HL-60/S4 (cell line): ENCODE results near the gene SUFU.

ENCODE experiments used
- in situ Hi-C: fragments of 300-500 bp; cut with MboI; formaldehyde crosslinking; loops from 2 replicates; pipeline ENCODE4 v1.14.3; 2022; ENCODE audit warnings: low sequenced_read_pairs

The SUFU gene

DNA sequence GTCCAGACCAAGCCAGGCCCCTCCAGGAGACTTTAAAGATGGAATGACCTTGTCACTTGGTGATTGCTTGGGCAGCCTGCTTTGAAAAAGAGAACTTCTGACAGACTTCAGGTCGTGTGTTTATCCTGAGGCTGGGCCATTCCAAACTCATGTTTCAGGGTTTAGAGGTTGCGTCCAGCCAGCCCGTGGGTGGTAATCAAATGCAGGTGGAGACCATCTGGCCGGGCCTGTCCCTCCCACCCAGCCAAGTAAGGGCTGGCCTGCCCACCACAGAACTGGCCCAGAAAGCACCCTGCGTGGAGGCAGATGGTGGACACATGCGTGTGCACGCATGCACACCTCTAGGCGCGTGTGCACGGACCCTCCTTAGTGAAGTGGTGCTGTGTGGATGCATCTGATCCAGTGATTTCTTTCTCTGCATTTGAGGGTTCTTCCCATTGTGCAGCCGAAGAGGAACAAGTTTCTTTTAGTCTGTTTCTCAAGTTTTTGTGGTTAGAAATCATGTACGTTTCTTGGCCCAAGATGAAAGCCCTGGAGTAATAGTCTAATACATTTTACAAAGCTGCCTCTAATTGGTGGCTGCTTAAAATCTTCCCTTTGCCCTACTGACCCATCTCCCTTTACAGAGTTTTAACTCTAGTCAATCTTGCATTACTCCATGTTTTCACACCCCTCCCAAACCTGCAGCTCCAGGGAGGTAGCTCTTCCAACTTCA, 43.0 kb downstream of the SUFU start:
- in situ Hi-C loops, result no loop called here

- in situ Hi-C loops, result no loop called here
These were observed 45.8 kb downstream of the SUFU start for GRCh38 chr10:102549549-102549948.

DNA sequence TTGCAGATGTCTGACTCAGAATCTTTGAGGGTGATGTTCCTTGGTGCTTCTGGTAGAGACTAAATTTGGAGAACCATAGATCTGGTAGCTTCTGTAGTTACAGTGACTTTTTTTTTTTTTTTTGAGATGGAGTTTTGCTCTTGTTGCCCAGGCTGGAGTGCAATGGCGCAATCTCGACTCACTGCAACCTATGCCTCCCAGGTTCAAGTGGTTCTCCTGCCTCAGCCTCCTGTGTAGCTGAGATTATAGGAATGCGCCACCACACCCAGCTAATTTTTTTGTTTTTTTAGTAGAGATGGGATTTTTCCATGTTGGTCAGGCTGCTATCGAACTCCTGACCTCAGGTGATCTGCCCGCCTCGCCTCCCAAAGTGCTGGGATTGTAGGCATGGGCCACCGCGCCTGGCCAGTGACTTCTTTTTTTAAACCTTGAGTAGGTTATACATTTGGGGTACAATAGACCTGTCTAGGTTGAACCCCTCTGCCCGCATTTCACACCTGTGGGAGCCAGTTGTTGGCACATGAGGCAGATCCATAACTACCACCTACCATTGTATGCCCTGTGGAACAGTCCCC, 47.0 kb downstream of the SUFU start:
- in situ Hi-C loops, result no loop called here

DNA sequence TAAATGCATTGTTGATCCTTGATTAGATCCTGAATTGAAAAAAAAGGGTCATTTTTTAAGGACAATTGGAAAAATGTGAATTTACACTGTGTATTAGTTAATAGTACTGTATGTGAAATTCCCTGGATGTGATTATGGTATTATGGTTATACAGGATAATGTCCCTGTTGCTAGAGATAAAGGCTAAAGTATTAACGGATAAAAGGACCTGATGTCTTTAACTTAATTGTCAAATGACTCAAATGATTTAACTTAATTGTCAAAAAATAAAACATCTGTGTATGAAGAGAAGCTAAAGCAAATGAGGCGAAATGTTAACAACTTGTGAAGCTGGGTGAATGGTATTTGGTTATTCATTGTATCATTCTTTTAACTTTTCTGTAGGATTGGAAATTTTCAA, 48.8 kb downstream of the SUFU start:
- in situ Hi-C loops, result no loop called here

DNA sequence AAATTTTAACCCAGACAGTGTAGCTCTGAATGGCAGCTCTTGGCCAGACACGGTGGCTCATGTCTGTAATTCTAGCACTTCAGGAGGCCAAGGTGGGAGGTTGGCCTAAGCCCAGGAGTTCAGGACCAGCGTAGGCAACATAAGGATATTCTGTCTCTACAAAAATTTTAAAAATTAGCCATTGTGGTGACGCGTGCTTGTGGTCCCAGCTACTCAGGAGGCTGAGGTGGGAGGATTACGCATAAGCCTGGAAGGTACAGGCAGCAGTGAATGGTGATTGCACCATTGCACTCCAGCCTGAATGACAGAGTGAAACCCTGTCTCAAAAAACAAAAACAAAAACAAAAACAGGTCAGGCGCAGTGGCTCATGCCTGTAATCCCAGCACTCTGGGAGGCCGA, 50.0 kb downstream of the SUFU start:
- in situ Hi-C loops, result no loop called here

DNA sequence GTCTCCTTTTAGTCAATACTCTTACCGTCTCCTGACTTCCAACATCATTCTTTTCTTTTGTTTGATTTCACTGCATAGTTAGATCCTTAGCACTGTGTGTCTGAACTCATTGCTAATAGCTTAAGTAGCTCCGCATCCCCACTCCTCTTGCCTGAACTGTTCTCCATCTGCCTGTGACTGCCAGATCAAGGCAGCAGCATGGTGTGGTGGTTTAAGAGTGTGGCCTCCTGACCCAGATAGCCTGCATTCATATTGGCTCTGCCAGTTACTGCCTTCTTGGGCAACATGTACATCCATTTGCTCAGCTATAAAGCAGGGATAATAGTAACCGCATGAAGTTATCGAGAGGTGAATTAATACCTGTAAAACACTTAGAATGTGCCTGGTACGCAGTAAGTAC, 50.8 kb downstream of the SUFU start:
- in situ Hi-C loops, result no loop called here

DNA sequence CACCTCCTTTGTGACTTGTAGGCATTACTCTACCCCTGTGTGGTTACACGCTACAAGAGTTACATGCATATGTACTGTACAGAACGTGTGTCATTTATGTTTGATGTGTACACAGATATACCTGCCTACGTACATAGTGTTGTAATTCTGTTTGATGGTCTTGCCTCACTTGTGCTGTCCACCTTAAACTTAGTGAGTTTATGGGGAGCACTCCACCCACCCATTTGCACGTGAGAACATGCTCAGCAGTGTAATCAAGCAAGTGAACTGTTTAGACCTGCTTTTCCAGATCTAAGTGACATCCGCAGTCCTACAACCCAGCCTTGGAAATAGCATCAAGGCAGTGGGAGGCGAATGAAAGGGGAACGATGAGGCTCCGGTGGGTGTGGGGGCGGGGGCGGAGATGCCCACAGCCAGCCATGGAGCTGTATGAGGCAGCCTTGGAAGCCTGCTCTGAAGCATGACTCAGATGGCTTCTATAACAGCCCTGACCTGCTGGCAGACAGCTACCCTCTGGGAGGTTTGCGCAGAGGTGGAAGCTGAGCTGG, 52.1 kb downstream of the SUFU start:
- in situ Hi-C loops, result no loop called here

- in situ Hi-C loops, result no loop called here
These were observed 53.8 kb downstream of the SUFU start for GRCh38 chr10:102557569-102557968.

GRCh38 chr10:102559764-102560163, 56.0 kb downstream of the SUFU start:
- in situ Hi-C loops, result no loop called here

DNA sequence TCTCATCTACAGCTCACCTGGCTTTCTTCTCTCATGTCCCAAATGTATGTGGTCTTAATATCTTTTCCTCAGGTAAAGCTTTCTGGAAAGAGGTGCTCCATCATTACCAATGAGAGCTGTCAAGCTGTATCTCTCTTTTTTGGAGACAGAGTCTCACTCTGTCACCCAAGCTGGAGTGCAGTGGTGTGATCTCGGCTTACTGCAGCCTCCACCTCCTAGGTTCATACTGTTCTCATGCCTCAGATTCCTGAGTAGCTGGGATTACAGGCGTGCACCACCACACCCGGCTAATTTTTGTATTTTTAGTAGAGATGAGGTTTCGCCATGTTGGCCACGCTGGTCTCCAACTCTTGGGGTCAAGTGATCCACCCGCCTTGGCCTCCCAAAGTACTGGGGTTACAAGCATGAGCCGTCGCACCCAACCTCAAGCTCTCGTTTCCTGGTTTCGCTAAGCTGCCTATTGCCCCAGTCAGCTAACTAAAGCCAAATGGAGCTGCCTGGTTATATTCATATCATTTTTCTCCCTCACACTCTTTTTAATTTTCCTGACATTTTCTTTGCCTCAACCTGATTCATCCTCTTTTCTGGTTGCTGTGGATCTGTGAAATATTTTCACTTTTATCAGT, 60.5 kb downstream of the SUFU start:
- in situ Hi-C loops, result no loop called here

DNA sequence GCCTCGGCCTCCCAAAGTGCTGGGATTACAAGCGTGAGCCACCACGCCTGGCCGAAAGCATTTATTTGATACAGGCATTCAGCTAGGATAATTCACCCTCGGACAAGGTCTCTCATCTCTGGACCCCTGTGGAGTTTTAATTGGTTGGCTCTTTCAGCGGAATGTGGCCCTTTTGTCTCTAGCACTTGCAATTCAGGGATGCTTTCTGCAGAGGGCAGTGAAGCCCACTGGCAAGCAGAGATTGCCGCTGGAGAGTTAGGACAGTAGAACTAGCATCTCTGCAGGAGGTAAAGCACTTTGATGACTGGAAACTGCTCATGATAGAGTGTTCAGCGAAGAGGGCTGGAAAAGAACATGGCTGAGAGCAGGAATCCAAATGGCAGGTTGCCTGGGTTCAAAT, 62.0 kb downstream of the SUFU start:
- in situ Hi-C loops, result no loop called here

GRCh38 chr10:102578782-102579181, 75.0 kb downstream of the SUFU start:
- in situ Hi-C loops, result loop anchor here (25.0 kb wide), 2 partner anchors 191 to 341 kb away; partner anchors contain the start of genes ELOVL3, GBF1, NFKB2 and PITX3

GRCh38 chr10:102579328-102579727, 75.6 kb downstream of the SUFU start:
- in situ Hi-C loops, result loop anchor here (25.0 kb wide), 2 partner anchors 192 to 342 kb away; partner anchors contain the start of genes ELOVL3, GBF1, NFKB2 and PITX3

- in situ Hi-C loops, result loop anchor here (25.0 kb wide), 2 partner anchors 193 to 343 kb away; partner anchors contain the start of genes ELOVL3, GBF1, NFKB2 and PITX3
These were observed 76.5 kb downstream of the SUFU start for GRCh38 chr10:102580230-102580629.

GRCh38 chr10:102581401-102581800, 77.6 kb downstream of the SUFU start:
- in situ Hi-C loops, result loop anchor here (25.0 kb wide), 2 partner anchors 194 to 344 kb away; partner anchors contain the start of genes ELOVL3, GBF1, NFKB2 and PITX3

GRCh38 chr10:102581981-102582580, 78.3 kb downstream of the SUFU start:
- in situ Hi-C loops, result loop anchor here (25.0 kb wide), 2 partner anchors 195 to 345 kb away; partner anchors contain the start of genes ELOVL3, GBF1, NFKB2 and PITX3

DNA sequence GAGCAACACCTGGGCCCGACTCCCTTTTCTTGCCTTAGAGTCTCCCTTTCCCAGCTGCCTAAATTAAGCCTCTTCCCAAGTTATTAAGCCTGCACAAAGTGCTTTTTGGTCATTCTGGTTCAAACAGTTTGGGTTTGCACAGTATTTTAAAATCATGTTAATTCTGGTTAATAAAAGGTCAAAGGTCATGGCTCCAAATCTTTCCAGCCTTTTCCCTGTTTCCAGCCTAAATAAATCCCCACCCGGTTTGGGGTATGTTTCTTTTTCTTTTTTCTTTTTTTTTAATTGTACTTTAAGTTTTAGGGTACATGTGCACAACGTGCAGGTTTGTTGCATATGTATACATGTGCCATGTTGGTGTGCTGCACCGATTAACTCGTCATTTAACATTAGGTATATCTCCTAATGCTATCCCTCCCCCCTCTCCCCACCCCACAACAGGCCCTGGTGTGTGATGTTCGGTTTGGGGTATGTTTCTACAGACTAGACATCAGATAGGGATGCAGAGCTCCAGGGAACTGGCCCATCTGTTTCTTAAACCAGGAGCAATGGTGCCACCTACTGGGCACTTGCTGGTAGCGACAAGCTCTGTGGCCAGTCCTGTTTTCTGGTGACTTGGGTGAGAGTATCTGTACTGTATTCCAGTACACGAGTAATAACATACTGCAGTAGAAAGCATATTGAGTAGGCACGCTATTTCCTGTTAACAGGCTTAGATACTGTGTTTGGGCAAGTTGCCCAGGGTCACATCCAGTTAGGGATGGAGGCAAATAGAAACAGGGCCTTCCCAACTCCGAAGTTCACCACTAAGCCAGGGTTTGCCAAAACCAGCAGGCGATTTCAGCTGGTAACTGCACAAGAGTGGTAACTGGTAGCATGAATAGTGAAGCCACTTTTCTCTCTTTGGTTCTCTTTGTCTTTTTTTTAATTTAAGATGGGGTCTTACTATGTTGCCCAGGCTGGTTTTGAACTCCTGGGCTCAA, 80.0 kb downstream of the SUFU start:
- in situ Hi-C loops, result loop anchor here (25.0 kb wide), 2 partner anchors 196 to 346 kb away; partner anchors contain the start of genes ELOVL3, GBF1, NFKB2 and PITX3

GRCh38 chr10:102585026-102585425, 81.3 kb downstream of the SUFU start:
- in situ Hi-C loops, result loop anchor here (25.0 kb wide), 2 partner anchors 198 to 348 kb away; partner anchors contain the start of genes ELOVL3, GBF1, NFKB2 and PITX3

DNA sequence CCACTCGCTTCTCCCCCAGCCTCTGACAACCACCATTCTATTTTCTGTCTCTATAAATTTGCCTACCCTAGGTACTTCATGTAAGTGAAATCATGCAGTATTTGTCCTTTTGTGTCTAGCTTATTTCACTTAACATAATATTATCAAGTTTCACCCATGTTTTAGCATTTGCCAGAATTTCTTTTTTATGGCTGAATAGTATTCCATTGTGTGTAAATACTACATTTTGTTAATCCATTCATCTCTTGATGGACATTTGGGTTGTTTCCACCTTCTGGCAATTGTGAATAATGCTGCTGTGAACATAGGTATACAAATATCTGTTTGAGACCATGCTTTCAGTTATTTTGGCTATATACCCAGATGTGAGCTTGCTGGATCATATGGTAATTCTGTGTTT, 83.1 kb downstream of the SUFU start:
- in situ Hi-C loops, result loop anchor here (25.0 kb wide), 2 partner anchors 200 to 350 kb away; partner anchors contain the start of genes ELOVL3, GBF1, NFKB2 and PITX3
